Measurements from ENCODE around the gene GRIK4.

GRIK4 gene

GRCh38 chr11:120857508-120857907 is 346.0 kb downstream of the GRIK4 start:
- H3K4me3 ChIP-seq (ENCODE audit: low read depth, low read length) = no peak overlapping the region
- CTCF ChIA-PET = no interaction called here
- TF ChIP-seq CTCF (IDR thresholded peaks at IDR 0.05; ENCODE audit: insufficient read depth, low read length, missing control alignments) = no peak
- POLR2A ChIA-PET = no interaction called here
- DNase-seq (ENCODE audit: low read depth, low spot score) = no peak

- TF ChIP-seq CTCF (IDR thresholded peaks at IDR 0.05; ENCODE audit: insufficient read depth, low read length, missing control alignments) = no peak
- no peak for DNase-seq (ENCODE audit: low read depth, low spot score)
- H3K4me3 ChIP-seq (ENCODE audit: low read depth, low read length) = no peak overlapping the region
- ChIA-PET CTCF (no interaction called here), POLR2A (no interaction called here)
Observed at GRCh38 chr11:120858740-120859139, 347.2 kb downstream of the GRIK4 start.

GRCh38 chr11:120859552-120860295 is 348.2 kb downstream of the GRIK4 start:
- TF ChIP-seq CTCF (IDR thresholded peaks at IDR 0.05; ENCODE audit: insufficient read depth, low read length, missing control alignments) = no peak
- POLR2A ChIA-PET = no interaction called here
- DNase-seq (ENCODE audit: low read depth, low spot score) = no peak
- CTCF ChIA-PET = no interaction called here
- H3K4me3 ChIP-seq (ENCODE audit: low read depth, low read length) = no peak overlapping the region

GRCh38 chr11:120863359-120863758 is 351.8 kb downstream of the GRIK4 start:
- ChIA-PET CTCF (no interaction called here), POLR2A (no interaction called here)
- H3K4me3 ChIP-seq (ENCODE audit: low read depth, low read length) = no peak overlapping the region
- TF ChIP-seq CTCF (IDR thresholded peaks at IDR 0.05; ENCODE audit: insufficient read depth, low read length, missing control alignments) = no peak
- no peak for DNase-seq (ENCODE audit: low read depth, low spot score)

- TF ChIP-seq CTCF (IDR thresholded peaks at IDR 0.05; ENCODE audit: insufficient read depth, low read length, missing control alignments) = no peak
- H3K4me3 ChIP-seq (ENCODE audit: low read depth, low read length) = no peak overlapping the region
- DNase-seq (ENCODE audit: low read depth, low spot score) = no peak
- ChIA-PET CTCF (no interaction called here), POLR2A (no interaction called here)
Observed at GRCh38 chr11:120867024-120867423, 355.5 kb downstream of the GRIK4 start.

GRCh38 chr11:120867531-120867930 is 356.0 kb downstream of the GRIK4 start:
- TF ChIP-seq CTCF (IDR thresholded peaks at IDR 0.05; ENCODE audit: insufficient read depth, low read length, missing control alignments) = no peak
- CTCF ChIA-PET = no interaction called here
- no peak overlapping the region for H3K4me3 ChIP-seq (ENCODE audit: low read depth, low read length)
- POLR2A ChIA-PET = no interaction called here
- DNase-seq (ENCODE audit: low read depth, low spot score) = no peak

Data from AG04449 (cell line).